GM12878 (cell line): ENCODE data around the gene RALBP1.

Experiments
- CHD1 ChIP-seq: IDR thresholded peaks from 2 replicates; pipeline ENCODE4 v1.6.1; 2012; ENCODE audit warnings: low read depth, low read length, improper control_type of control experiment
- CTCF ChIP-seq, 3 experiments: IDR thresholded peaks in 2 of 3; conservative IDR thresholded peaks in 1 of 3; 2 replicates each; pipeline ENCODE4 v1.5.1; 2011; ENCODE audit warnings: low read depth in 3 of 3, low read length in 3 of 3, mild to moderate bottlenecking in 3 of 3, control low read depth in 2 of 3, moderate library complexity in 2 of 3, inconsistent platforms in 1 of 3, mixed read lengths in 1 of 3; ENCODE audit not compliant: control insufficient read depth in 2 of 3, insufficient read depth in 1 of 3; ENCODE audit errors: extremely low read depth in 1 of 3
- DPF2 ChIP-seq: fragments of 450-650 bp; IDR thresholded peaks from 2 replicates; pipeline ENCODE4 v1.6.1; 2017; ENCODE audit warnings: mild to moderate bottlenecking
- EP300 ChIP-seq, 2 experiments: fragments of 150-350 bp in 1 of 2; IDR thresholded peaks; 2 replicates each; pipeline ENCODE4 v1.6.1; 2011 to 2012; ENCODE audit warnings: low read depth in 2 of 2, low read length in 2 of 2, borderline replicate concordance in 1 of 2, improper control_type of control experiment in 1 of 2, inconsistent platforms in 1 of 2; ENCODE audit not compliant: control insufficient read depth in 1 of 2
- MAX ChIP-seq: IDR thresholded peaks from 2 replicates; pipeline ENCODE4 v1.6.1; 2012; ENCODE audit warnings: low read depth, low read length, improper control_type of control experiment
- NRF1 ChIP-seq: conservative IDR thresholded peaks from 2 replicates; pipeline ENCODE4 v1.6.1; 2011; ENCODE audit warnings: mild to moderate bottlenecking, low read depth, low read length, improper control_type of control experiment
- POLR2A ChIP-seq: IDR thresholded peaks from 2 replicates; pipeline ENCODE4 v1.6.1; 2011; ENCODE audit warnings: low read depth, mild to moderate bottlenecking, low read length
- REST ChIP-seq: IDR thresholded peaks from 2 replicates; pipeline ENCODE4 v1.6.1; 2012; ENCODE audit warnings: mild to moderate bottlenecking, low read depth, low read length
- SMARCA5 ChIP-seq: fragments of 450-650 bp; IDR thresholded peaks from 2 replicates; pipeline ENCODE4 v1.6.1; 2017; ENCODE audit warnings: mild to moderate bottlenecking
- ZNF207 ChIP-seq: fragments of 450-650 bp; IDR thresholded peaks from 2 replicates; pipeline ENCODE4 v1.6.1; 2014; ENCODE audit warnings: antibody characterized with exemption, mild to moderate bottlenecking, borderline replicate concordance

- TF ChIP-seq DPF2 (no peak), CTCF (IDR thresholded peaks at IDR 0.05 in 2 of 3, conservative IDR thresholded peaks at IDR 0.05 in 1 of 3; ENCODE audit: control insufficient read depth in 2 of 3, extremely low read depth in 1 of 3, insufficient read depth in 1 of 3, low read depth in 3 of 3, low read length in 3 of 3) (no peak), NRF1 (no peak), POLR2A (no peak), REST (no peak), EP300 (IDR thresholded peaks at IDR 0.05; ENCODE audit: borderline replicate concordance in 1 of 2, control insufficient read depth in 1 of 2, low read depth in 2 of 2, low read length in 2 of 2) (no peak), MAX (no peak), ZNF207 (no peak), CHD1 (no peak), SMARCA5 (no peak)
Measured at GRCh38 chr18:9546468-9546867, 71.2 kb downstream of the RALBP1 start.
